Measurements from ENCODE around the gene PEBP1.
A peak's percentile ranks its signal among the peaks of the same experiment; 100 is the strongest.

The PEBP1 gene

DNA sequence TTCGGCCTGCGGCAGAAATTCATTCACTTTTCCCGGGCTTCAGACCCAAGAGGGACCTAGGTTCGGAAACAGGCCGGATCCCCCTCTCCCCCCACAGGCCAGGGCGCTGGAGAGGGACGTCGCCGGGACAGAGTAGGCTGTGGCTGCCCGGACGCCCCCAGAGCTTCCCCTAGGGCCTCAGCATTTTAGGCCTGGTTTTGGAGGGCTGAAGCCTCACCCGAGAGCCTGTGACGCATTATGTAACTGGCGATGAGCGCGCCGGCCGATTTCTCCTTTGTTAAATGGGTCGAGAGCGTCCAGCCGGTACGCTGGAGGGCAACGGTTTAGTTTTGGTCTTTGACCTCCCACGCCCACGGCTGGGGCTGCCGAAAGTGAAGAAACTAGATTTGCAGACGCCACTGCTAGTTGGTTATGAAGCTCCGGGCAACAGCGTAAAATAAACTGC lies 657 bp downstream of the PEBP1 start:
- DNase-seq, result peak in 1 of 2 experiments; percentile 9

GRCh38 chr12:118137148-118137678 lies 1.3 kb downstream of the PEBP1 start:
- no peak for DNase-seq

GRCh38 chr12:118140825-118141224 lies 4.9 kb downstream of the PEBP1 start:
- DNase-seq, result no peak

GRCh38 chr12:118144499-118144898 lies 8.6 kb downstream of the PEBP1 start:
- DNase-seq, result no peak

DNA sequence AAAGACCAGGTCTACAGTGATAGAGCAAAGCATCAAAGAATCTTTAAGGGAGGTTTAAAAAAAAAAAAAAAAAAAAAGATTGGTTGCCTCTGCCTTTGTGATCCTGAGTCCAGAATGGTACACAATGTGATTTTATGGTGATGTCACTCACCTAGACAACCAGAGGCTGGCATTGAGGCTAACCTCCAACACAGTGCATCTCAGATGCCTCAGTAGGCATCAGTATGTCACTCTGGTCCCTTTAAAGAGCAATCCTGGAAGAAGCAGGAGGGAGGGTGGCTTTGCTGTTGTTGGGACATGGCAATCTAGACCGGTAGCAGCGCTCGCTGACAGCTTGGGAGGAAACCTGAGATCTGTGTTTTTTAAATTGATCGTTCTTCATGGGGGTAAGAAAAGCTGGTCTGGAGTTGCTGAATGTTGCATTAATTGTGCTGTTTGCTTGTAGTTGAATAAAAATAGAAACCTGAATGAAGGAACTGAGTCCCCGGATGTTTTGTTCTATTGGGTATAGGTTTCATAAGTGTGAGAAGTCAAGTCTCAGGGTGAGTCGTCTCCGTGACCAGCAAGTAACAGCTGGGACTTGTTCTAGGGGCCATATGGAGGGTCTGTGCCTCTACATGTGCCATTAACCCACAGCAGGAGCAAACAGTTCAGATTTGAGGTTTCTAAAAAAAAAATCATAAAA lies 9.3 kb downstream of the PEBP1 start:
- no peak for DNase-seq

GRCh38 chr12:118145798-118146156 lies 9.9 kb downstream of the PEBP1 start:
- no peak for DNase-seq

DNA sequence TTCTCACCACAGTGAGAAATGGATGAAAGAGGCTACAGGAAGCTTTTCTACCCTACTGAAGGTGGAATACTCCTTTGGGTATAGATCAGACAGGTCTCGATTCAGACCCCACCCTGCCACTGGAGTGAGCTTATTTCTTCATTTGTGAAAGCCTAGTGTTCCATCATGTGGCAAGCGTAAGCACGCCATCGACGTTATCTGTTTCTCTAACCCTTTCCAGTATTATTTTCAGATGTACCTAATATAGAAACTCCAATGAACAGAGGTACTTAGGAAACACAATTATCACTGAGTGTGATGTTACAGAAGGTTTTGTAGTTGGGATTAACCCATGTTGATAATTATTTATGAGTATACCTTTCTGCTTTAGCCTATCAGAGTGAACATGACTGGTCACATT lies 12.4 kb downstream of the PEBP1 start:
- no peak for DNase-seq

- no peak for DNase-seq
These were observed 14.7 kb downstream of the PEBP1 start for GRCh38 chr12:118150625-118151024.

DNA sequence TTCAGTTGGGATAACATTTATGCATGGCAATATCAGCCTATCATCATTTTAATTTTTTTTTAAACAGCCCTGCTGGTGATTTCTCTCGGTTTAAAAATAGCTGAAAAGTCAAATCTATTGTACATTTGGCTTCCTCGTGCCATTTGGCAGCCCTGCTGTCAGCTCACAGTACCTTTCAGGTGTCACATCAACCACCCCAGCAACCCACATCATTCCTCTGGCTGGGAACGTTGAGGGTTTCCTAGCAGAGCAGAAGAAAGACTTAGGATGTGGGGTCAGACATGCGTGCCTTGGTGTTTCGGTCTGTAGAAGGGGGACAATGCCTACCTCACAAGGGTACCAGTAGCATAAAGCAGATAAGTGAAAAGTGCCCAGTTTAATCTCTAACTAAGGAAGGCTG lies 15.8 kb downstream of the PEBP1 start:
- DNase-seq, result no peak

DNA sequence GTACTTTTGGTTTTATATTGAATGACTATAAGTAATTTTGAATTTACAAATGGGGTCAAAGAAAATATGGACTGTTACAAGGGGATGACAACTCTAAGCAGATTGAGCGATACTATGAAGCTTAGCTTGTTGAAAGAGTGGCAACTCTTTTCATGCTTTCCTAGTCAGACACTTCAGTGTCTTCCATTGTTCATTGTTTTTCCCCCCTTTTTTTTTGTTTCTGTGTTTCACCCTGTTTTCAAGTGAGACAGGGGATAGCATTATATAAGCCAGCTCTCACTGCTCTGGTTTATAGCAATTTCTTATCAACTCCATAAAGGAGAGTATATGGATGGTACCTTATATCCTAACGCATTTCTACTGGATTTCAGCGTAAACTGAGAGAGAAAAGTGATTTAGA lies 24.6 kb downstream of the PEBP1 start:
- DNase-seq, result no peak

DNA sequence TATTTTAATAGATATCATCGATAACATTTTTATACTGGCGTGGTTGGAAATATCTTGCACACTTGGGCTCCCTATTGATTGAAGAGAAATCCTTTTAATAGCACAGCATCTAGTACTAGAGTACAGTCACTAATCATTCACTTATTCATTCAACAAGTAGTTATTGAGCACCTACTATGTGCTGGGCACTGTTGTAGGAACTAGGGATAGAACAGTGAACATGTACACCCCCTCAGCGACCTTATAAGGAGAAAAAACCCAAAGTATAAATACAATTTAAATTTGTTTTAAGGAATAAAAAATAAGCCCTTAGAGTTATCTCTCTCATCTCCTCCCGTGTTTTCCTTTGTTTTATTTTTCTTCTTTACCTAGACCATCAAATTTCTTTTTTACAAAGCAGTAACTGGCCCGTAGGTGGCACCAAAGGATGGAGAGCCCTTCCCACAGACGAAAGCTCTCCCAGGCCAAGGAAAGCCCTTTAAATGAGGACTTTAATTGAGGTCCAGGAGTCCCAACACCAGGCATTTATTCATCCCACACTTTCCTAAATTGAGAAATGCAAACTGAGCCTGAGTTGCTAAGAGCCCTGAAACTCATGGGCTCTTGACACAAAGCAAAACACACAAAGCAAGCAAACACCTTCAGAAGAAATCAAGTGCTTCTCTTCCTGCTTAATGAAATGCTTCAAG lies 29.0 kb downstream of the PEBP1 start:
- DNase-seq, result peak in 1 of 2 experiments; percentile 45

DNA sequence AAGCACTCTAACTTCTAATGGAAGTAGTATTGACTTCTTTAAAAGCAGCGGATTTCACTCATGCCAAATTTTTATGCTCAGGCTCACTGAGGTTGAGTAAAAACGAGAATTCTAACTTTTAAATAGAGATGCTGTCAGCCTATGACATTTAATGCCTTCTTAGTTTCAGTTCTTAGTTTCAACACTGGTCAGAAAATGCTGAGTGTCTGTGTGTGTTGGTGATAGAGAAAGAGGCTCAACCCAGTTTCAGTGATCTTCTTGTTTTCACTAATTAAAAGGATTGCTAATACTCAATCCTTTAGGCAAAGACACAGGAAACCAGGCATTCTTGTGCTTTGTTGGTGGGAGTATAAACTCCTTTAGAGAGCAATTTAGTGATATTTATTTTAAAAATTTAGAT lies 31.0 kb downstream of the PEBP1 start:
- DNase-seq, result no peak

DNA sequence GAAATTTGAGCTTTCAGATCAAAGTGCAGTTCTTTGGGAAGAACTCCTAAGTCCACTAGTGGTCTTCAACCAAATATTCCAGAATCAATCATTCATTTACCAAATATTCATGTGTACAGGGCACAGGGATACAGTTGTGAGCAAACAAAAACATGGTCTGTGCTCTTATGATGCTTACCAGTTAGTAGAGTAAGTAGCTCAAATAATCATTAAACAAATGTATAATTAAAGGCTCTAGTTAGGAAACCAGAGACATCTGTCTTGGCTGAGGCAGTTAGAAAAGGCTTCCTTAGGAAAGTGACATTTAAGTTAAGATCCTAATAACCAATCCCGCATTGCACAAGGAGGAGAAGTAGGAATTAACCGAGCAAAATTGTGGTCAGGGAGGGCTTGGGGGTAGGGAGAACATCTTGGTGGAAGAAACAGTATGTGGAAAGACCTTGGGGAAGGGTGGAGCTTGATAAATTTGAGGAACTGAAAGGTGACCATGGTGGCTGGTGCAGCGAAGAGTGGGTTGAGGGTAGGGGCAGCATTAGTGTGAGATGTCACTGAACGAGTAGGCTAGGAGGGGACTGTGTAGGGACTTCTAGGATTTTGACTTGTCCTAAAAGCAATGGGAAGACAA lies 40.0 kb downstream of the PEBP1 start:
- DNase-seq, result no peak

DNA sequence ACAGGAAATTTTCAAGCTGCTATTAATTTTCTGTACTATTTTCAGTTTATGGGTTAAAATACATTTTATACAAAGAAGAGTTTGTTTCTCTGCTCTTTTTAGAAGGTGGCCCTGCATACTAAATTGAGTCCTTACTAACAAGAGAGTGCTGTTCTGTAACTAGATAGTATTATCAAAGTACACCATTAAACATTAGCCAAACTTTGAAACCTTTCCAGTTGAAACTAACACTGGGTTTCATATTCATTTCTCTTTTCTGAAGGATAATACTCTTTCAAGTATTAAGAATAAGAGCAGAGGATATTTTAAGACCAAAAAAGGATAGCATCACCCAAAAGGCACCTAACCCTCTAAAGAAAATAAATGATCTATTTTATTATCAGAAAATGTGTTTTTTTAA lies 47.2 kb downstream of the PEBP1 start:
- no peak for DNase-seq

DNA sequence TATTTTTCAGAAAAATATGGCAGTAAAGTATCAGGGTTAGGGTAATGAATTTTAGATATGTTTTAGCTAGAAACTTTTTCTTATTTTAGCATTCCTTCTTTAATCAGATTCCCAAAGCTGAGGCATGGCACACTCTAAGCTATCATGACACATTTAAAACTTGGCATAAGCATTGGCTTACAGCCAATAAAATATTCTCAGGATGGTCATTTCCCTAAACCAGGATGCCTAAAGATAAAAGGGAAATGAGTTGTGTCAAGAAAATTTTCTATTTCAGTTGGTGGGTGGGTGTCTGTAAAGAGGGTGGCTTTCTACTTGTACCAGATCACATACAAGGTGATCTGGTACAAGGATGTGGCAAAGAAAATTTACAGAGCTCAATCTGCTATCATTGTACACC lies 47.8 kb downstream of the PEBP1 start:
- DNase-seq, result no peak

- no peak for DNase-seq
These were observed 49.9 kb downstream of the PEBP1 start for GRCh38 chr12:118185602-118186397.

DNA sequence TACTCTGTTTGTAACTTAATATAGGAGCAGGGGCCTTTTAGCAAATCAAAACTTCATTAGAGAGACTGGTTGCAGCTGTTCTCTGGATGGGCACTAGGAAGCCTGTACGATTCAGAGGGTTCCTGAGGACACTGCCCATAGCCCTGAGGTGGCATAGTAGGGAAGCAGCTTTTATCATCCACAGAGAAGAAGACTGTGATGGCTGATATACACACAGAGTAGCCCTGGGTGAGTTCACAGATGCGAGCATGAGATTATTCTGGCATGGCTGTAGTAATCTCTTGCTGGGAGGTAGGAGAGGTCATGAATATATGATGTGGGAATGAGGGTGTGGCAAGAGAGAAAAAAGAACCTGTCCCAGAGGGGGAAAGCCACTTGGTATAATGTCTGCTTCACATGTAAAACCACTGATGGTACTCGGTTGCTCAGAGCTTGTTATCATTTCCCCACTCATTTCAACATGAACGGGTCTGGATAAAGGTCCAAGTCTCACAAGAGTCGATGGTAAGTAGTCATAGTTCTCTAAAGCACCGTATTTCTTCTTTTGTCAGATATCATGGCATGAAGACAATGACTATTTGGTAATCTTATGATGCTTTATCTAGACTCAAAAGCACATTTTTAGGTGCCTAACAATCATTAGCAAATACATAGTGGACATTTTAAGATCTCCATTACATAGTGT lies 52.0 kb downstream of the PEBP1 start:
- no peak for DNase-seq

DNA sequence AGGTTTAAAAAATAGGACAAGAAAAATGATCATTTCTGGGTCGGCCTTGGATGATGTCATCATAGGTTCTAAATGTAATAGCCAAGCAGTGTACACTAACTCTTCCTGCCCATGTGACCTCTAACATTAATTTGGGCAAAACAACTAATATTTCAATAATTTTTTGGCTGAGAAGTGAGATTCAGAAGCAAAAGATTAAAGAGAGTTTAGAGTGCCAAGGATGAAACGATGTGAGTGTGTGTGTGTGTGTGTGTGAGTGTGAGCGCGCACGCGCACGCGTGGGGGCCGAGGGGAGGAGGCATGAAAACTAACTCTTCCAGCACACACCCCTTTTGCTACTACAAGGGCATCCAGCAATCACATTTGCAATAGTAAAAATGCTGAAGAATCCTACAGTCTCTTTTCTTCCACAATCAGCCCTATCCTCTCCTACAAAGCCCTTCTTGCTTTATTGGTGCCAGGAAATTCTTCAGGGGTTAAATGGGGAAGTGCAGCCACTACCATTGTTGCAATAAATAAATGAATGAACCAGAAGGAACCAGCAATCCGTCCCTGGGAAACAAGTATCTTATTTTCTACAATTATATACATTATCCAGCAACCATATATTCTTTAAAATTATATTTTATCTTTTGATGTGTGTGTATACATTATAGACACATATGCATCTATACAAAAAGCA lies 52.9 kb downstream of the PEBP1 start:
- no peak for DNase-seq

DNA sequence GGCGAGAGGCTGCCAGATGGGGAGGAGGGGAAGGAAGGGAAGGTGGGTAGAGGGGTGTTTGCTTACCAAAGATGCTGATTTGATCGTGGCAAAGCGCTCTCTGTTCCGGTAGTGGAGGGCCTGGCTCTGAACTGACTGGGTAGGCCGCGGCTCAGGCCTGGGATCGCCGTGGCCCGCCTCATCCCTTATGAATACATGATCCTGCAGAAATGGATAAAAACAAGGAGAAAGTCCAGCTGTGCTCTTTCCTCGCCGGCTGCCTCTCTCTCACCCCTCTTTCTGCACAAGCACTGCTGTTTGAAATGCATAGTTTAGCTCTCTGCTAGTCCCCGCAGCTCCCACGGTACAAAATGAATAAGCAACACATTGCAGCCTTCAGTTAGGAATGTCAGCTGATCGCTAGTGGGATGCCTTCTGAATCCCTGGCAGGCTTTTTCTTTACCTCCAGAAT lies 53.8 kb downstream of the PEBP1 start:
- DNase-seq, result no peak

GRCh38 chr12:118190266-118190665 lies 54.3 kb downstream of the PEBP1 start:
- DNase-seq, result no peak

GRCh38 chr12:118193477-118193876 lies 57.6 kb downstream of the PEBP1 start:
- no peak for DNase-seq

GRCh38 chr12:118193958-118194357 lies 58.0 kb downstream of the PEBP1 start:
- DNase-seq, result no peak
